Upper lobe of right lung (tissue), 1 donor: ENCODE data around the gene LAYN. TPM values are rescaled to one million over a fixed set of nuclear protein-coding genes. Genes with fewer than 3 reads are reported as not detected.

Source experiments
- ATAC-seq: fragments of 200-7000 bp; cut with Tn5 transposase; one replicate; pipeline ENCODE4 v1.9.1; 2020; ENCODE audit warnings: mild to moderate bottlenecking, moderate library complexity
- DNase-seq: peaks from one replicate; pipeline ENCODE4 v3.0.0-alpha.2; 2020
- H3K27ac ChIP-seq: fragments of 200-600 bp; one replicate; pipeline ENCODE4 v1.8.0; 2022
- H3K27me3 ChIP-seq: fragments of 200-600 bp; one replicate; pipeline ENCODE4 v1.8.0; 2022; ENCODE audit warnings: mild to moderate bottlenecking
- H3K36me3 ChIP-seq: fragments of 200-600 bp; one replicate; pipeline ENCODE4 v1.8.0; 2022
- H3K4me1 ChIP-seq: fragments of 200-600 bp; one replicate; pipeline ENCODE4 v1.8.0; 2022
- H3K4me3 ChIP-seq: fragments of 200-600 bp; one replicate; pipeline ENCODE4 v1.8.0; 2022; ENCODE audit warnings: mild to moderate bottlenecking
- H3K9me3 ChIP-seq: fragments of 200-600 bp; one replicate; pipeline ENCODE4 v1.8.0; 2022
- intact Hi-C: fragments of 100-400 bp; cut with DNase I; formaldehyde crosslinking; loops from one replicate; pipeline ENCODE4 v1.11.0; 2022
- total RNA-seq: library from RNA; stranded (reverse); fragmentation: NEBNext Ultra II Directional; extraction: Animal tissue kit (Norgen Biotek cat#: 25700); gene quantifications from one replicate; pipeline ENCODE4 v1.2.1, GENCODE V29; 2021
- TF ChIP-seq, protein P1 (sequence below): fragments of 200-600 bp; IDR thresholded peaks from one replicate; pipeline ENCODE4 v1.8.0; 2022; ENCODE audit warnings: antibody characterized with exemption
- donor health status: DM: no; HTN: yes; CAD: no; lungs with severe emphysema.

Gene LAYN
- total RNA-seq, 1 donor from 2014 or later = 17.5 TPM

DNA sequence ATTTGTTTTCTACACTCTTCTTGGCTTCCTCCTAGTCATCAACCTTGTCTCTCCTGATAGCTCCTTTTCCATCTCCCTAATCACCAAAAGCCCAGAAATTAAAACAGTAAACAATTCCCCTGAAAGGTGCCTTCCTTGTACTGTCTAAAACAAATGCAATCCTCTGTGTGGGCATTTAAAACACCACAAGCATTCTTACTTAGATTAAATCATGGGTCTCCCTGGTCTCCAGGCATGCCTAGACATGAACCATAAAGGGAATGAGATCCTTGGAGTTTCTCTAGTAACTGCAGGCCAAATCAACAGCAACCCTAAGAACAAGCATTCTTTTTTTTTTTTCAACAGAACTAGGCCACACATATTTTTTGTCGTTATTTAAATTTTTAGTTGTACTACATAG is 30.2 kb upstream of the LAYN start:
- Histone ChIP-seq H3K9me3 (no peaks in the 10 kb centered on the region), H3K27me3 (peaks cover 43% of the 10 kb centered on the region), H3K4me3 (no peak overlapping the region), H3K27ac (no peak overlapping the region), H3K4me1 (peaks cover 6% of the 10 kb centered on the region), H3K36me3 (no peaks in the 10 kb centered on the region)
- no peak for DNase-seq
- TF ChIP-seq, protein P1, sequence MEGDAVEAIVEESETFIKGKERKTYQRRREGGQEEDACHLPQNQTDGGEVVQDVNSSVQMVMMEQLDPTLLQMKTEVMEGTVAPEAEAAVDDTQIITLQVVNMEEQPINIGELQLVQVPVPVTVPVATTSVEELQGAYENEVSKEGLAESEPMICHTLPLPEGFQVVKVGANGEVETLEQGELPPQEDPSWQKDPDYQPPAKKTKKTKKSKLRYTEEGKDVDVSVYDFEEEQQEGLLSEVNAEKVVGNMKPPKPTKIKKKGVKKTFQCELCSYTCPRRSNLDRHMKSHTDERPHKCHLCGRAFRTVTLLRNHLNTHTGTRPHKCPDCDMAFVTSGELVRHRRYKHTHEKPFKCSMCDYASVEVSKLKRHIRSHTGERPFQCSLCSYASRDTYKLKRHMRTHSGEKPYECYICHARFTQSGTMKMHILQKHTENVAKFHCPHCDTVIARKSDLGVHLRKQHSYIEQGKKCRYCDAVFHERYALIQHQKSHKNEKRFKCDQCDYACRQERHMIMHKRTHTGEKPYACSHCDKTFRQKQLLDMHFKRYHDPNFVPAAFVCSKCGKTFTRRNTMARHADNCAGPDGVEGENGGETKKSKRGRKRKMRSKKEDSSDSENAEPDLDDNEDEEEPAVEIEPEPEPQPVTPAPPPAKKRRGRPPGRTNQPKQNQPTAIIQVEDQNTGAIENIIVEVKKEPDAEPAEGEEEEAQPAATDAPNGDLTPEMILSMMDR = no peak
- no peak for ATAC-seq
- intact Hi-C loops = no loop called here

DNA sequence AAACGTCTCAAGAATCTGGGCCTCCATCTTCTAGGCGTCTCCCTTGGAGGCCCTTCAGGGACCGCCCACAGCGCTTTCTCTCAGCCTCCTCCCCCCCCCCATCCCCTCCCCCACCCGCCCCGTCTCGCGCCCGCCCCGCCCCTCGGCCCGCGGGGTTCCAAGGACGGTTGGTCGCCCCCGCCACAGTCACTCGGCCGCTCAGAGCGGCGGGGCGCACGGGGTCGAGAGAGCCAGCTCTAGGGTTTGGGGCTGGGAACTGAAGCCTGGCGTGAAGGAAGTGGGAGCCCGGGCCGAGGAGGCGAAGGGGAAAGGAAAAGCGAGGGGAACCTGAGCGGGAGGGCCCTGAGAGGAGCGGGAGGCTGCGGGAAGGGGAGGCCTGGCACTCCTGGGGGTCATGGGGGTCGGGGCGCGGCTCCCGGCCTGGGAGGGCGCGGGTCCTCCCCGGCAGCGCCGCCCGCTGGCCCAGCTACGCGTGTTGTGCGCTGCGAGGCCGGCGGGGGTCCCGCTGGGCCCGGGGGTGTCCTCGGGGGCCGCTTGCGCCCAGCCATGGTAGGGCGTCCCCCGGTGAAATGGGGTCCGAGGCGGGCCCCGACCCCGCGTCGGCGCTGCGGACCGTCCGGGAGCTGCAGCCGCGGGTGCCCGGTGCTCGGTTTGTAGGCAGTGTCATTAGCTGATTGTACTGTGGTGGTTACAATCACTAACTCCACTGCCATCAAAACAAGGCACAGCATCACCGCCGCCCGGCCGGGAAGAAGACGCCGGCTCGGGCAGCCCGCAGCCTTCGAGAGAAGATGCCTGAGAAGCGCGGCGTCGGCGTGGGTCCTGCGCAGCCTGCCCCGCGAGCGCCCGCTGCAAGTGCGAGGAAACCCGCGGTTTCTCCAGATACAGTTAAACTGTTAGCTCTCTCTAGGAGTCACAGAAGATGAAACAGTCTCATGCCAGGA is 28.0 kb upstream of the LAYN start, which contains the start of gene BTG4:
Gene BTG4, minus strand, starts transcription at position 91 of the 944 bp plus-strand sequence. CDS start 13,610 bp downstream, outside the sequence.
- H3K4me3 ChIP-seq = peak within 1 kb of the TSS; percentile 41
- no peak for DNase-seq
- H3K9me3 ChIP-seq = no peaks in the 10 kb centered on the region
- H3K27me3 ChIP-seq = peaks cover 43% of the 10 kb centered on the region
- TF ChIP-seq, protein P1 = no peak
- intact Hi-C loops = no loop called here
- H3K36me3 ChIP-seq = no peaks in the 10 kb centered on the region
- no peak within 1 kb of the TSS for H3K27ac ChIP-seq
- H3K4me1 ChIP-seq = peaks cover 6% of the 10 kb centered on the region
- ATAC-seq = peak; percentile 51

DNA sequence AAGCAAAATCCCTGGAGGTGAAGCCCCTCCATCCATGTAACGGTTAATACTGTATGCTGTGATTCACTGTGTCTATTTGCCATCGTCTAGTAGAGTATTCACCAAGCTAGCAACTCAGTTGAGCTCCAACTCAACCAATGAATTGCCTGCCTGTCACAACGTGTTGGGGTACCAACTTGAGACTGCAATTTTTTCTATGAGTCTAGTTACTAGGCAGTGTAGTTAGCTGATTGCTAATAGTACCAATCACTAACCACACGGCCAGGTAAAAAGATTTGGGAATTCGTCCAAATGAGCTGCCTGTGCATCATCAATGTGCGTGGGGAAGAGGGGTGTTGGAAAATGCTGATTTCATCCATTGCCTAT is 27.3 kb upstream of the LAYN start:
- intact Hi-C loops = no loop called here
- peaks cover 43% of the 10 kb centered on the region for H3K27me3 ChIP-seq
- TF ChIP-seq, protein P1 = no peak

DNA sequence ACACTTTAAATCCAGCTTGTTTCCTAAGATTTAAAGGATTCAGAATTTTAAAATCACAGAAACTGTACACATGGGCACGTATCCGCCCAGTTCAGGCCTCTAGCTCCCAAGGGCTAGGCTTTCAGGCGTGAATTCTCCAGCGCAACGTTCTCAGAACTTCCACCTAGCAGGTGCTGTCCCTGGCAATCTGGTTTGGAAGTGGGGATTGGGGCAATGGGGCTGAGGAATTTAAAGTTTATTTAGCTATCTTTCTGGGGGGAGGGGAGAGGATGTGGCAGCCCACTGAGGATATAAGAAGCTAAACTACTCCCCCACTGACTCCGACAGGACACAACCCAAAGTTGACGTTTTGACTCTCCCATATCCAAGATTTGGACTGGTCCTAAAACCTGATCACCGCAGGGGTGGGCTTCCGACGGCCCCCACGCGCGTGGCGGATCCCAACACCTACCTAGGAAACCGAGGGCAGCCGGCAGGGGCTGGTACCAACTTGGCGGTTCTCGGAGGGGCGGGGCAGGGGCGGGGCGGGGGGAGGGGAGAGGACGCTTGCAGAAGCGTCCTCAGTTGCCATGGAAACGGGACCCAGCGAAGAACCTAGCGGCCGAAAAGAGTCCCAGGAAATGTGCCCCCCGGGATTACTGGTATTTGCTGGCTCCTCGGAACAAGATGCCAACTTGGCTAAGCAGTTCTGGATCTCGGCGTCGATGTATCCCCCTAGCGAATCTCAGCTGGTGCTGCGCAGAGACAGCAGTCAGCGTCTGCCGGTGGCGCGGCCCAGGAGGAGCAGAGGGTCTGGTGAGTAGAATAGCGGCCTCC is 26.1 kb upstream of the LAYN start, which contains the start of gene HOATZ:
Gene HOATZ, plus strand, starts transcription at position 563 of the 816 bp plus-strand sequence. Its CDS starts 7 bp downstream, at position 570.
- peaks cover 6% of the 10 kb centered on the region for H3K4me1 ChIP-seq
- intact Hi-C loops = no loop called here
- TF ChIP-seq, protein P1 = no peak
- no peaks in the 10 kb centered on the region for H3K36me3 ChIP-seq
- H3K4me3 ChIP-seq = no peak within 1 kb of the TSS
- DNase-seq = no peak
- no peak within 1 kb of the TSS for H3K27ac ChIP-seq
- ATAC-seq = no peak
- H3K27me3 ChIP-seq = peaks cover 40% of the 10 kb centered on the region
- no peaks in the 10 kb centered on the region for H3K9me3 ChIP-seq

More for the DNA sequence above, 27.3 kb upstream of the LAYN start:
- H3K4me3 ChIP-seq = no peak overlapping the region
- ATAC-seq (no peak), DNase-seq (no peak)
- no peak overlapping the region for H3K27ac ChIP-seq
- peaks cover 6% of the 10 kb centered on the region for H3K4me1 ChIP-seq
- no peaks in the 10 kb centered on the region for H3K36me3 ChIP-seq
- no peaks in the 10 kb centered on the region for H3K9me3 ChIP-seq

DNA sequence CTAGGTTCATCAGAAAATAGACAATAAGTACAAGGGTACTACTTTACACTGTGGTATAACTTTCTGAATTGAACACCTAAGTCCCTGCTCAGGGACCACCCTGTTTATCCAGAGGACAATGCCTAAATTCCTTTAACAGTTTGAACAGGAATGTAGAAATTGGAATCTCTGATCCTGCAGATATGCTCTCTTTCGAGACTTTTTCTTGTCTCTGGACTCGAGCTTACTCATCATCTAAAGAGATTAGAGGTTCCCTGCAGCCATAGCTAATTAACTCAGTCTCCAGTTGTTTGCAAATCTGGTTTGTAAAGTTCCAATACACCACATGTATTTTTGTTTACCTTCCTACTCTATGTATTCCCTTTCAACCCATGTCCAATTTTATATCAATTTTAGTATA is 24.9 kb upstream of the LAYN start:
- no peak for ATAC-seq
- H3K27me3 ChIP-seq = peaks cover 33% of the 10 kb centered on the region
- TF ChIP-seq, protein P1 = no peak
- no peak overlapping the region for H3K4me3 ChIP-seq
- H3K36me3 ChIP-seq = no peaks in the 10 kb centered on the region
- no peaks in the 10 kb centered on the region for H3K9me3 ChIP-seq
- no peak overlapping the region for H3K27ac ChIP-seq
- H3K4me1 ChIP-seq = peaks cover 6% of the 10 kb centered on the region
- intact Hi-C loops = no loop called here
- no peak for DNase-seq
